ENCODE data around the gene TMIGD1. TPM values are rescaled to one million over a fixed set of nuclear protein-coding genes. Genes with fewer than 3 reads are reported as not detected.

TMIGD1 gene
- total and polyA plus RNA-seq, 7 experiments from 2014 or later: not detected

DNA sequence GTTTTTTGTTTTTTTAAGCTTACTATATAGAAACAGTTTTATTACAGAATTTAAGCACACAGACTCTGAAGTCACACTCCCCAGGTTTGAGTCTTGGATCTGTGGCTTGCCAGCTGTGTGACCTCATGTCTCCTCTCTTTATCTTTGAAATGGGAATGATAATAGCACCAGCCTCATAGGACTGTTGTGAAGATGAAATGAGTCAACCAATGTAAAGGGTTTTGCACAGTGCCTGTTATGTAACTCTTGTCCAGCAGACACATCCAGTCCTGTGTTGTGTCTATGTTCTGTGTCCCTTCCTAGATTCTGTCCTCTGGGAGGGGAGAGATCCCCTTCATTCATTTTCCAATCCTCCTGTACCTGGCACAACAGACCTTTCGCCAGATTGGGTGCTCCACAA is 41.8 kb upstream of the TMIGD1 start:
- ATAC-seq: no peak
- intact Hi-C loops (cut with micrococcal nuclease): loop anchor here (5.0 to 10.0 kb wide), 2 partner anchors 83 to 449 kb away; partner anchors contain the start of genes BLMH (in 1 of the 2) and CRLF3 (in 1 of the 2)

DNA sequence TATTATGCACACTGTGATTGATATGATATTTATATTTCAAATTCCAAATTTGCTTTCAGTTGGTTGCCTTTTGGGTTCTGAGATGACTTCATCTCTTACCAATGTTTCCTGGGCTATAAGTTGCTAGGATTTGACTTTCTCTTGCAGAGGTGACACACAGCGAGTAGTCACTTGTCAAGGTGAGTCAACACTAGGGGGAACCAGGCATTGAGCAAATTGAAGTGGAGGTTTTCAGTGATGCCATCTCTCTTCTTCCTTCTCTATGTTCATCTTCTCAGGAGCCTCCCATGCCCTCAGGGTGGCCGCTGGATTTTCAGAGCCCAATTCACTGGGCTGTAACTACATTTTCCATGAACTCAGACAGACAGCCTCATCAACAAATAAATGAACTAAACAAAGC is 38.9 kb upstream of the TMIGD1 start:
- Mint-ChIP-seq H3K27me3 (no peaks in the 10 kb centered on the region), H3K4me3 (no peak overlapping the region), H3K27ac (no peak overlapping the region), H3K9me3 (no peaks in the 10 kb centered on the region), H3K36me3 (no peaks in the 10 kb centered on the region), H3K4me1 (peaks cover 8 to 24% (median 14%) of the 10 kb centered on the region in 7 donors)
- no peak for DNase-seq
- CTCF ChIA-PET: no interaction called here
- no peak for ATAC-seq
- H3K4me3 ChIP-seq (ENCODE audit: low read length): no peak overlapping the region
- POLR2A ChIA-PET: no interaction called here
- no peak overlapping the region for H3K27ac ChIP-seq (ENCODE audit: low read depth, low read length)
- no peaks in the 10 kb centered on the region for H3K36me3 ChIP-seq (ENCODE audit: control insufficient read depth in 2 of 3, insufficient read depth in 3 of 3, low read length in 3 of 3)
- no peaks in the 10 kb centered on the region for H3K27me3 ChIP-seq (ENCODE audit: control insufficient read depth in 2 of 2, insufficient read depth in 2 of 2, low read length in 2 of 2)
- H3K9me3 ChIP-seq (ENCODE audit: control insufficient read depth in 2 of 3, low read length in 3 of 3): no peaks in the 10 kb centered on the region
- intact Hi-C loops (cut with micrococcal nuclease): loop anchor here in 1 of 2 donors (10.0 kb wide), 1 partner anchor 452 kb away; the partner anchor contains the start of gene CRLF3
- H3K4me1 ChIP-seq (ENCODE audit: control insufficient read depth in 2 of 2, insufficient read depth in 2 of 2, low read length in 2 of 2): peaks cover 7 to 14% of the 10 kb centered on the region in 2 donors

More for the DNA sequence above, 41.8 kb upstream of the TMIGD1 start:
- H3K4me1 ChIP-seq (ENCODE audit: control insufficient read depth in 2 of 2, insufficient read depth in 2 of 2, low read length in 2 of 2): peaks cover 11 to 28% of the 10 kb centered on the region in 2 donors
- ChIA-PET CTCF (no interaction called here), POLR2A (no interaction called here)
- Mint-ChIP-seq H3K27ac (no peak overlapping the region), H3K4me3 (no peak overlapping the region), H3K4me1 (peaks cover 23 to 43% (median 30%) of the 10 kb centered on the region in 7 donors), H3K27me3 (no peaks in the 10 kb centered on the region), H3K36me3 (no peaks in the 10 kb centered on the region), H3K9me3 (peaks cover 0 to 4% (median 0%) of the 10 kb centered on the region in 11 donors)
- no peaks in the 10 kb centered on the region for H3K9me3 ChIP-seq (ENCODE audit: control insufficient read depth in 2 of 3, low read length in 3 of 3)
- no peak overlapping the region for H3K27ac ChIP-seq (ENCODE audit: low read depth, low read length)
- DNase-seq: no peak
- H3K36me3 ChIP-seq (ENCODE audit: control insufficient read depth in 2 of 3, insufficient read depth in 3 of 3, low read length in 3 of 3): peaks cover 0 to 5% (median 0%) of the 10 kb centered on the region in 3 experiments
- H3K4me3 ChIP-seq (ENCODE audit: low read length): no peak overlapping the region
- H3K27me3 ChIP-seq (ENCODE audit: control insufficient read depth in 2 of 2, insufficient read depth in 2 of 2, low read length in 2 of 2): no peaks in the 10 kb centered on the region

DNA sequence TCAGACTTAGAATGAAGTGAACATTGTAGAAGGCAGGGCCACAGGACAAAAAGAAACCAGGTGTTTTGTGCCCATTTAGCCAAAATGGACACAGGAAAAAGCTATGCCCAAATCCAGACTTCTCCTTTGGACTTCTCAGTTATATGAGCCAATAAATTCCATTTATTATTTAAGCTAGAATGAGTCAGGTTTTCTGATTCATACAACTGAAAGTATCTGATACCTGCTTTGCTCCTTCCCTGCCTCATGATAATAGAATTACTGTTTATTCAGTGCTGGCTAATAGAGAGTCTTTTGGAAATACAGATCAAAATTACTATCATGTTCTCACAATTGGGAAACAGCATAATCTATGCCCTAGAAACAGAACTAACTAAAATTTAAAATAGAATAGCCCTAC is 36.1 kb upstream of the TMIGD1 start:
- ChIA-PET POLR2A (no interaction called here), CTCF (no interaction called here)
- Histone ChIP-seq H3K4me1 (ENCODE audit: control insufficient read depth in 2 of 2, insufficient read depth in 2 of 2, low read length in 2 of 2) (no peaks in the 10 kb centered on the region), H3K4me3 (ENCODE audit: low read length) (no peak overlapping the region), H3K36me3 (ENCODE audit: control insufficient read depth in 2 of 3, insufficient read depth in 3 of 3, low read length in 3 of 3) (no peaks in the 10 kb centered on the region), H3K27me3 (ENCODE audit: control insufficient read depth in 2 of 2, insufficient read depth in 2 of 2, low read length in 2 of 2) (no peaks in the 10 kb centered on the region), H3K9me3 (ENCODE audit: control insufficient read depth in 2 of 3, low read length in 3 of 3) (no peaks in the 10 kb centered on the region), H3K27ac (ENCODE audit: low read depth, low read length) (no peak overlapping the region)
- Mint-ChIP-seq H3K4me1 (peaks cover 0 to 20% (median 7%) of the 10 kb centered on the region in 7 donors), H3K27ac (no peak overlapping the region), H3K4me3 (no peak overlapping the region), H3K9me3 (no peaks in the 10 kb centered on the region), H3K27me3 (no peaks in the 10 kb centered on the region), H3K36me3 (peaks cover 0 to 5% (median 0%) of the 10 kb centered on the region in 5 donors)
- DNase-seq: no peak
- no peak for ATAC-seq
- intact Hi-C loops (cut with micrococcal nuclease): loop anchor here in 1 of 2 donors (10.0 kb wide), 1 partner anchor 455 kb away; the partner anchor contains the start of gene CRLF3

DNA sequence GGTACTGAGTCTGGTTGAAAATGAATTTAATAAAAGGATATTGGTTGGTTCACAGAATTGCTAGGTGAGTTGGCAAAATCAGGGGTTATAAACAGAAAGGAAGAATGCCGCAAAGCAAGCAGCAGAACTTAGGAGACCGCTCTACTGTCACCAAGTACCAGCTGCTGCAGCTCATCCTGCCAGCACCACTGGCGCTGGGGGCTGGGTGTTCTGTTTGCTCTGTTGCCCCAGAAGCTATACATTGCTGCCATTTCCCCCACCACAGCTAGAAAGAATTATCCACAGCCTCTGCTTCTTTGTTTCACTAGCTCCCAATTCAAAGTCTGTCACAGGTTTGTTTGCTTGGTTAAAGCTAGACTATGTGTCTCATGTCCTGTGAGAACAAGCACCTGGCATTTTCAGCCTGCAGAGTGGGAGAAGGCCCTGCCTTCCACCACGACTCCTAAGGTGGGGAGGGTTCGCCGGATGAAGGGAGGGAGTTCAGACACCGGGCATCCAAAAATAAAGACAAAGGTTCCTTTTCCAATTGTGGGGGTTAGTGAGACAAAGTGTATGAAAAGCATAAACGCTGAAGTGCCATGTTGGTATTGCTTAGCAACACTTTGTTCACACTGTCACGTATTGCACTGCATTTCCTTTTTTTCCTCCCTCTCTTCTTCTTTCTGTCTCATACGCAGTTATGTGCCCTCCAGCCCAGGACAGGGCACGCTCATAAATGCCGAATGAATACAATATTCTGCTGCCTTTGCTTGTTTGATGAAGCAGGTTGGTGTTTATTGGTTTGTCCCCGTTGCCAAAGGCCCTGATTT is 35.3 kb upstream of the TMIGD1 start:
- CTCF ChIA-PET: interaction anchor here (1.0 kb wide), 1 partner anchor 264 kb away, joined by 3 read pairs; no protein-coding TSS in a partner anchor
- H3K36me3 Mint-ChIP-seq: peaks cover 0 to 5% (median 0%) of the 10 kb centered on the region in 5 donors
- no peaks in the 10 kb centered on the region for H3K9me3 ChIP-seq (ENCODE audit: control insufficient read depth in 2 of 3, low read length in 3 of 3)
- DNase-seq (no peak), ATAC-seq (peak; percentile 34)
- H3K4me3 ChIP-seq (ENCODE audit: low read length): no peak overlapping the region
- no peaks in the 10 kb centered on the region for H3K36me3 ChIP-seq (ENCODE audit: control insufficient read depth in 2 of 3, insufficient read depth in 3 of 3, low read length in 3 of 3)
- intact Hi-C loops (cut with micrococcal nuclease): no loop called here
- no peak overlapping the region for H3K27ac ChIP-seq (ENCODE audit: low read depth, low read length)
- no peak overlapping the region for H3K4me3 Mint-ChIP-seq
- H3K27ac Mint-ChIP-seq: peak overlapping the region in 2 of 9 donors; percentile 53 to 76
- H3K27me3 ChIP-seq (ENCODE audit: control insufficient read depth in 2 of 2, insufficient read depth in 2 of 2, low read length in 2 of 2): no peaks in the 10 kb centered on the region
- POLR2A ChIA-PET: no interaction called here
- H3K9me3 Mint-ChIP-seq: no peaks in the 10 kb centered on the region
- no peaks in the 10 kb centered on the region for H3K27me3 Mint-ChIP-seq
- peaks cover under 1 to 4% of the 10 kb centered on the region in 2 donors for H3K4me1 ChIP-seq (ENCODE audit: control insufficient read depth in 2 of 2, insufficient read depth in 2 of 2, low read length in 2 of 2)
- H3K4me1 Mint-ChIP-seq: peaks cover under 1 to 23% (median 10%) of the 10 kb centered on the region in 7 donors

DNA sequence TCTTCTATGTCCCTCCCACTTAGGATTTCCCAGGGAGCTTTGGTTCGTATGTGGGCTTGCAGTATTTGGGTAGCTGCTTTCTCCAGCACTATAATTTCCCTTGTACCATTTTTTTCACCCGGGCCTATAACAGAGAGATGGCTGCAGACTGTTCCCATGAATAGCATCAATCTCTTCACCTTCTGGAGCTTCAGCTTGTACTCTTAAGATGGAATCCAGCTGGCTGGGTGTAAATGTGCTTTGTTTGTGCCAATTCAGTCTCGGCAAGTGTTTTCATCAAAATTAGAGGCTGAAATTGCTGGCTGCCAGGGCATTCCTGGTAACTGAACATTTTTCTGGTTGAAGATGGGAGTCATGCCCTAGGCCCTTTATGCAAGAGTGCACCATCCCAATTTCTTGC is 32.7 kb upstream of the TMIGD1 start:
- ChIA-PET POLR2A (interaction anchor here (0.5 to 1.4 kb wide), 2 partner anchors 11 to 19 kb away, joined by 3 to 5 read pairs; partner anchors contain the start of gene CPD), CTCF (interaction anchor here (1.0 kb wide), 1 partner anchor 111 kb away, joined by 4 read pairs; the partner anchor contains the start of gene GOSR1)
- H3K27me3 ChIP-seq (ENCODE audit: control insufficient read depth in 2 of 2, insufficient read depth in 2 of 2, low read length in 2 of 2): no peaks in the 10 kb centered on the region
- peaks cover 18 to 21% of the 10 kb centered on the region in 2 donors for H3K4me1 ChIP-seq (ENCODE audit: control insufficient read depth in 2 of 2, insufficient read depth in 2 of 2, low read length in 2 of 2)
- no peaks in the 10 kb centered on the region for H3K36me3 ChIP-seq (ENCODE audit: control insufficient read depth in 2 of 3, insufficient read depth in 3 of 3, low read length in 3 of 3)
- H3K4me3 ChIP-seq (ENCODE audit: low read length): no peak overlapping the region
- ATAC-seq: no peak
- H3K9me3 ChIP-seq (ENCODE audit: control insufficient read depth in 2 of 3, low read length in 3 of 3): no peaks in the 10 kb centered on the region
- intact Hi-C loops (cut with micrococcal nuclease): no loop called here
- Mint-ChIP-seq H3K27me3 (no peaks in the 10 kb centered on the region), H3K36me3 (peaks cover 0 to 8% (median 0%) of the 10 kb centered on the region in 5 donors), H3K9me3 (peaks cover 0 to 6% (median 0%) of the 10 kb centered on the region in 11 donors), H3K27ac (peak overlapping the region in 1 of 9 donors; percentile 2), H3K4me1 (peaks cover 6 to 32% (median 25%) of the 10 kb centered on the region in 7 donors), H3K4me3 (no peak overlapping the region)
- DNase-seq: no peak
- H3K27ac ChIP-seq (ENCODE audit: low read depth, low read length): no peak overlapping the region

DNA sequence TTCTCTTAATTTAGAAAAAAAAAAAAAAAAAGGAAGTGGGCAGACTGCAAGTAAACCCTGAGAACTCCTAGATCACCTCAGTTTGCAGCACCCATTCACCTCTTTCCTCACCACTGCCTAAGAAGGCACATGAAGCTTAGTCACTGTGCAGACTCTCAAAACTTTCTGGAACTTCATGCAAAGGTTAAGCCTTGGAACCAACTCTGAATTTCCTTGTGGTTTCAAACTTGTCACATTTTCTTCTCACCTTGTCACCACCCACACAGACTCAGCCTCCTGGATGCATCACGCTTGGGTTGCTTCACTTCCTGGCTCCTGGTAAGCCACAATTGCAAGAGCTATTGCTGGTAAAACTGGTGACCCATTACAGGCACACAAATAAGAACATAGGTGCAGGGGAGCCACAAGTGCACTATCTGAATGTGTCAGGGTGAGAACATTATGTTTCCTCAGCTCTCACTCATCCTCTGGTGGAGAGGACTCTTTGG is 29.9 kb upstream of the TMIGD1 start:
- Mint-ChIP-seq H3K27ac (peak overlapping the region; percentile 8 to 89 (median 84)), H3K4me3 (peak overlapping the region; percentile 29 to 82 (median 64)), H3K4me1 (peaks cover 6 to 32% (median 25%) of the 10 kb centered on the region in 7 donors), H3K9me3 (peaks cover 0 to 14% (median 2%) of the 10 kb centered on the region in 11 donors), H3K36me3 (peaks cover 0 to 15% (median 0%) of the 10 kb centered on the region in 5 donors), H3K27me3 (no peaks in the 10 kb centered on the region)
- peak overlapping the region; percentile 25 for H3K27ac ChIP-seq (ENCODE audit: low read depth, low read length)
- peaks cover 18 to 21% of the 10 kb centered on the region in 2 donors for H3K4me1 ChIP-seq (ENCODE audit: control insufficient read depth in 2 of 2, insufficient read depth in 2 of 2, low read length in 2 of 2)
- DNase-seq: peak in 8 of 9 donors; percentile 34 to 78 (median 57)
- ChIA-PET POLR2A (interaction anchor here (0.7 to 1.1 kb wide), 2 partner anchors 11 to 13 kb away, joined by 3 to 4 read pairs; no protein-coding TSS in a partner anchor), CTCF (no interaction called here)
- no peaks in the 10 kb centered on the region for H3K27me3 ChIP-seq (ENCODE audit: control insufficient read depth in 2 of 2, insufficient read depth in 2 of 2, low read length in 2 of 2)
- H3K36me3 ChIP-seq (ENCODE audit: control insufficient read depth in 2 of 3, insufficient read depth in 3 of 3, low read length in 3 of 3): no peaks in the 10 kb centered on the region
- ATAC-seq: peak; percentile 88
- intact Hi-C loops (cut with micrococcal nuclease): loop anchor here (1.0 to 2.0 kb wide), 2 partner anchors 15 to 23 kb away; partner anchors contain the start of gene CPD (in 2 of the 2)
- H3K4me3 ChIP-seq (ENCODE audit: low read length): no peak overlapping the region
- H3K9me3 ChIP-seq (ENCODE audit: control insufficient read depth in 2 of 3, low read length in 3 of 3): no peaks in the 10 kb centered on the region
